ENCODE measurements around the gene SLC25A22.

SLC25A22 gene

GRCh38 chr11:802018-802617 lies 4.0 kb upstream of the SLC25A22 start:
- no peak for DNase-seq

- no peak for DNase-seq
These were observed 3.2 kb upstream of the SLC25A22 start for GRCh38 chr11:801097-801780.

- DNase-seq, result no peak
These were observed 2.4 kb upstream of the SLC25A22 start for GRCh38 chr11:800473-800872.

GRCh38 chr11:799641-800316 lies 1.7 kb upstream of the SLC25A22 start:
- no peak for DNase-seq

- DNase-seq, result peak; percentile 89
These were observed 587 bp downstream of the SLC25A22 start for GRCh38 chr11:797296-798092.

- DNase-seq, result peak; percentile 71
These were observed 1.4 kb downstream of the SLC25A22 start for GRCh38 chr11:796565-797295.

- peak; percentile 92 for DNase-seq
These were observed 2.2 kb downstream of the SLC25A22 start for GRCh38 chr11:795634-796564.

- no peak for DNase-seq
These were observed 3.1 kb downstream of the SLC25A22 start for GRCh38 chr11:794766-795633.

- no peak for DNase-seq
These were observed 3.9 kb downstream of the SLC25A22 start for GRCh38 chr11:794013-794765.

- DNase-seq, result no peak
These were observed 4.5 kb downstream of the SLC25A22 start for GRCh38 chr11:793556-793955.

GRCh38 chr11:792873-793272 lies 5.2 kb downstream of the SLC25A22 start:
- DNase-seq, result no peak

- DNase-seq, result no peak
These were observed 5.6 kb downstream of the SLC25A22 start for GRCh38 chr11:792535-792821.

GRCh38 chr11:791658-792534 lies 6.2 kb downstream of the SLC25A22 start:
- no peak for DNase-seq

- DNase-seq, result no peak
These were observed 7.1 kb downstream of the SLC25A22 start for GRCh38 chr11:790721-791564.

- DNase-seq, result peak; percentile 81
These were observed 8.1 kb downstream of the SLC25A22 start, which contains the start of gene CEND1 for GRCh38 chr11:789943-790342. Gene CEND1, minus strand, starts transcription at chr11:790090. Its CDS starts 1,514 bp downstream, at chr11:788576.

GRCh38 chr11:788953-789940 lies 8.8 kb downstream of the SLC25A22 start:
- no peak for DNase-seq
